Measurements from ENCODE around the gene NFKBIL1. TPM values are rescaled to one million over a fixed set of nuclear protein-coding genes. Genes with fewer than 3 reads are reported as not detected.

The NFKBIL1 gene
- total and polyA plus RNA-seq, 9 of the 15 experiments (the other 6 are each of a cell fraction or from before 2014, with no cell fraction given) = 0.49 to 33.1 (median 7.6) TPM

DNA sequence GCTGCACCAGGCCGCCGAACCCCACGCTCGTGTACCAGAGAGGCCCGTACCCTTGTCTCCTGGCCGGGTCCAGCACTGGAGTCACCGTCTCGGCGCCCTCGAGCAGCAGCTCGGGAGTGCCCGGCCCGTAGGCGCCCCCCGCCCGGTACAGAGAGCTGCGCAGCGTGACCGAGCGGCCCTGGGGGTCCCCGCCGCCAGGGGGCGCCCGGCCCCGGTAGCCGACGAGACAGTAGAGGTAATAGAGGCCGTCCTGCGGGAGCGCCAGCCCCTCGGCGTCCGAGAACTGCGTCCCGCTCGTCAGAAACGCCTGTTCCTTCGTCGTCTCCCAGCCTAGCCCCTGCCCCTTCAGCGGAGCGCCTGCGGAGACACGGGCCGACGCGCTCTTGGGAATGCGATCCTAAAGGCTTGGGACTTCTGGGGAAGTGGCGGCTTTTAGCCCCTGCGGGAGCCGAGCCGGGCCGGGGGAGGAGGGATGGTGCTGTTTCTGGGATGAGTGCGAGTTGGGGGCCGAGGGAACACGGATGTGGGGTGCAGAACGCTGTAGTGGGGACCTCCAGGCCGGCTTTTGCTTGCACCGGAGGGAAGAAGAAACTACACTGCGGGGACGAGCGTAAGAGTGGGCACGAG, 33.5 kb downstream of the NFKBIL1 start (continued):
- TF ChIP-seq, protein P1, sequence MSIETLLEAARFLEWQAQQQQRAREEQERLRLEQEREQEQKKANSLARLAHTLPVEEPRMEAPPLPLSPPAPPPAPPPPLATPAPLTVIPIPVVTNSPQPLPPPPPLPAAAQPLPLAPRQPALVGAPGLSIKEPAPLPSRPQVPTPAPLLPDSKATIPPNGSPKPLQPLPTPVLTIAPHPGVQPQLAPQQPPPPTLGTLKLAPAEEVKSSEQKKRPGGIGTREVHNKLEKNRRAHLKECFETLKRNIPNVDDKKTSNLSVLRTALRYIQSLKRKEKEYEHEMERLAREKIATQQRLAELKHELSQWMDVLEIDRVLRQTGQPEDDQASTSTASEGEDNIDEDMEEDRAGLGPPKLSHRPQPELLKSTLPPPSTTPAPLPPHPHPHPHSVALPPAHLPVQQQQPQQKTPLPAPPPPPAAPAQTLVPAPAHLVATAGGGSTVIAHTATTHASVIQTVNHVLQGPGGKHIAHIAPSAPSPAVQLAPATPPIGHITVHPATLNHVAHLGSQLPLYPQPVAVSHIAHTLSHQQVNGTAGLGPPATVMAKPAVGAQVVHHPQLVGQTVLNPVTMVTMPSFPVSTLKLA (conservative IDR thresholded peaks at IDR 0.05) = peak in 1 of 2 experiments; percentile 72; a peak in 3 of 4 replicates
- TF ChIP-seq KDM2B (CRISPR knock-in tag; IDR thresholded peaks at IDR 0.05) (peak; percentile 70), RBM17 (IDR thresholded peaks at IDR 0.05; ENCODE audit: borderline replicate concordance, low read depth, low read length) (no peak), HMGN3 (IDR thresholded peaks at IDR 0.05; ENCODE audit: borderline replicate concordance, extremely low read depth, insufficient read length, low read depth, low read length) (peak; percentile 91), PRMT5 (CRISPR knock-in tag; IDR thresholded peaks at IDR 0.05) (no peak), CHD1 (IDR thresholded peaks at IDR 0.05; ENCODE audit: low read length) (peak; percentile 54), FOXJ2 (tag; IDR thresholded peaks at IDR 0.05) (no peak), FOXJ3 (CRISPR knock-in tag; IDR thresholded peaks at IDR 0.05) (no peak), TARDBP (IDR thresholded peaks at IDR 0.05) (peak; percentile 88), ZSCAN32 (CRISPR knock-in tag; IDR thresholded peaks at IDR 0.05) (no peak), POLR2AphosphoS2 (IDR thresholded peaks at IDR 0.05; ENCODE audit: low read length) (no peak), ZNF354B (CRISPR knock-in tag; IDR thresholded peaks at IDR 0.05) (no peak)
- TF ChIP-seq, protein P2, sequence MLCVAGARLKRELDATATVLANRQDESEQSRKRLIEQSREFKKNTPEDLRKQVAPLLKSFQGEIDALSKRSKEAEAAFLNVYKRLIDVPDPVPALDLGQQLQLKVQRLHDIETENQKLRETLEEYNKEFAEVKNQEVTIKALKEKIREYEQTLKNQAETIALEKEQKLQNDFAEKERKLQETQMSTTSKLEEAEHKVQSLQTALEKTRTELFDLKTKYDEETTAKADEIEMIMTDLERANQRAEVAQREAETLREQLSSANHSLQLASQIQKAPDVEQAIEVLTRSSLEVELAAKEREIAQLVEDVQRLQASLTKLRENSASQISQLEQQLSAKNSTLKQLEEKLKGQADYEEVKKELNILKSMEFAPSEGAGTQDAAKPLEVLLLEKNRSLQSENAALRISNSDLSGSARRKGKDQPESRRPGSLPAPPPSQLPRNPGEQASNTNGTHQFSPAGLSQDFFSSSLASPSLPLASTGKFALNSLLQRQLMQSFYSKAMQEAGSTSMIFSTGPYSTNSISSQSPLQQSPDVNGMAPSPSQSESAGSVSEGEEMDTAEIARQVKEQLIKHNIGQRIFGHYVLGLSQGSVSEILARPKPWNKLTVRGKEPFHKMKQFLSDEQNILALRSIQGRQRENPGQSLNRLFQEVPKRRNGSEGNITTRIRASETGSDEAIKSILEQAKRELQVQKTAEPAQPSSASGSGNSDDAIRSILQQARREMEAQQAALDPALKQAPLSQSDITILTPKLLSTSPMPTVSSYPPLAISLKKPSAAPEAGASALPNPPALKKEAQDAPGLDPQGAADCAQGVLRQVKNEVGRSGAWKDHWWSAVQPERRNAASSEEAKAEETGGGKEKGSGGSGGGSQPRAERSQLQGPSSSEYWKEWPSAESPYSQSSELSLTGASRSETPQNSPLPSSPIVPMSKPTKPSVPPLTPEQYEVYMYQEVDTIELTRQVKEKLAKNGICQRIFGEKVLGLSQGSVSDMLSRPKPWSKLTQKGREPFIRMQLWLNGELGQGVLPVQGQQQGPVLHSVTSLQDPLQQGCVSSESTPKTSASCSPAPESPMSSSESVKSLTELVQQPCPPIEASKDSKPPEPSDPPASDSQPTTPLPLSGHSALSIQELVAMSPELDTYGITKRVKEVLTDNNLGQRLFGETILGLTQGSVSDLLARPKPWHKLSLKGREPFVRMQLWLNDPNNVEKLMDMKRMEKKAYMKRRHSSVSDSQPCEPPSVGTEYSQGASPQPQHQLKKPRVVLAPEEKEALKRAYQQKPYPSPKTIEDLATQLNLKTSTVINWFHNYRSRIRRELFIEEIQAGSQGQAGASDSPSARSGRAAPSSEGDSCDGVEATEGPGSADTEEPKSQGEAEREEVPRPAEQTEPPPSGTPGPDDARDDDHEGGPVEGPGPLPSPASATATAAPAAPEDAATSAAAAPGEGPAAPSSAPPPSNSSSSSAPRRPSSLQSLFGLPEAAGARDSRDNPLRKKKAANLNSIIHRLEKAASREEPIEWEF (CRISPR knock-in tag; IDR thresholded peaks at IDR 0.05) = no peak
- TF ChIP-seq, protein P3, sequence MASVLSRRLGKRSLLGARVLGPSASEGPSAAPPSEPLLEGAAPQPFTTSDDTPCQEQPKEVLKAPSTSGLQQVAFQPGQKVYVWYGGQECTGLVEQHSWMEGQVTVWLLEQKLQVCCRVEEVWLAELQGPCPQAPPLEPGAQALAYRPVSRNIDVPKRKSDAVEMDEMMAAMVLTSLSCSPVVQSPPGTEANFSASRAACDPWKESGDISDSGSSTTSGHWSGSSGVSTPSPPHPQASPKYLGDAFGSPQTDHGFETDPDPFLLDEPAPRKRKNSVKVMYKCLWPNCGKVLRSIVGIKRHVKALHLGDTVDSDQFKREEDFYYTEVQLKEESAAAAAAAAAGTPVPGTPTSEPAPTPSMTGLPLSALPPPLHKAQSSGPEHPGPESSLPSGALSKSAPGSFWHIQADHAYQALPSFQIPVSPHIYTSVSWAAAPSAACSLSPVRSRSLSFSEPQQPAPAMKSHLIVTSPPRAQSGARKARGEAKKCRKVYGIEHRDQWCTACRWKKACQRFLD (CRISPR knock-in tag; IDR thresholded peaks at IDR 0.05) = peak; percentile 71
- TF ChIP-seq, protein P4, sequence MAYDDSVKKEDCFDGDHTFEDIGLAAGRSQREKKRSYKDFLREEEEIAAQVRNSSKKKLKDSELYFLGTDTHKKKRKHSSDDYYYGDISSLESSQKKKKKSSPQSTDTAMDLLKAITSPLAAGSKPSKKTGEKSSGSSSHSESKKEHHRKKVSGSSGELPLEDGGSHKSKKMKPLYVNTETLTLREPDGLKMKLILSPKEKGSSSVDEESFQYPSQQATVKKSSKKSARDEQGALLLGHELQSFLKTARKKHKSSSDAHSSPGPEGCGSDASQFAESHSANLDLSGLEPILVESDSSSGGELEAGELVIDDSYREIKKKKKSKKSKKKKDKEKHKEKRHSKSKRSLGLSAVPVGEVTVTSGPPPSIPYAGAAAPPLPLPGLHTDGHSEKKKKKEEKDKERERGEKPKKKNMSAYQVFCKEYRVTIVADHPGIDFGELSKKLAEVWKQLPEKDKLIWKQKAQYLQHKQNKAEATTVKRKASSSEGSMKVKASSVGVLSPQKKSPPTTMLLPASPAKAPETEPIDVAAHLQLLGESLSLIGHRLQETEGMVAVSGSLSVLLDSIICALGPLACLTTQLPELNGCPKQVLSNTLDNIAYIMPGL (CRISPR knock-in tag; IDR thresholded peaks at IDR 0.05) = no peak; the same call in none of the 2 replicates
- TF ChIP-seq, protein P5, sequence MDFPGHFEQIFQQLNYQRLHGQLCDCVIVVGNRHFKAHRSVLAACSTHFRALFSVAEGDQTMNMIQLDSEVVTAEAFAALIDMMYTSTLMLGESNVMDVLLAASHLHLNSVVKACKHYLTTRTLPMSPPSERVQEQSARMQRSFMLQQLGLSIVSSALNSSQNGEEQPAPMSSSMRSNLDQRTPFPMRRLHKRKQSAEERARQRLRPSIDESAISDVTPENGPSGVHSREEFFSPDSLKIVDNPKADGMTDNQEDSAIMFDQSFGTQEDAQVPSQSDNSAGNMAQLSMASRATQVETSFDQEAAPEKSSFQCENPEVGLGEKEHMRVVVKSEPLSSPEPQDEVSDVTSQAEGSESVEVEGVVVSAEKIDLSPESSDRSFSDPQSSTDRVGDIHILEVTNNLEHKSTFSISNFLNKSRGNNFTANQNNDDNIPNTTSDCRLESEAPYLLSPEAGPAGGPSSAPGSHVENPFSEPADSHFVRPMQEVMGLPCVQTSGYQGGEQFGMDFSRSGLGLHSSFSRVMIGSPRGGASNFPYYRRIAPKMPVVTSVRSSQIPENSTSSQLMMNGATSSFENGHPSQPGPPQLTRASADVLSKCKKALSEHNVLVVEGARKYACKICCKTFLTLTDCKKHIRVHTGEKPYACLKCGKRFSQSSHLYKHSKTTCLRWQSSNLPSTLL (IDR thresholded peaks at IDR 0.05) = no peak
